HepG2 (cell line): Measurements from ENCODE around the gene PDE3B. TPM values are rescaled to one million over a fixed set of nuclear protein-coding genes. Genes with fewer than 3 reads are reported as not detected.

Experiments
- ARID2 ChIP-seq: sonication (generic); formaldehyde crosslinking; IDR thresholded peaks from 2 replicates; pipeline ENCODE4 v1.8.1; 2022; ENCODE audit warnings: mild to moderate bottlenecking, missing genetic modification reagents, borderline replicate concordance
- CREB1 ChIP-seq, 2 experiments: fragments of 450-650 bp in 1 of 2; IDR thresholded peaks; 2 replicates each; pipeline ENCODE4 v1.6.1; 2016 to 2017; ENCODE audit warnings: control low read depth in 1 of 2, mild to moderate bottlenecking in 1 of 2, missing compliant biosample characterization in 1 of 2, missing genetic modification characterization in 1 of 2
- EHMT2 ChIP-seq: fragments of 200-600 bp; sonication (generic); IDR thresholded peaks from 2 replicates; pipeline ENCODE4 v1.7.0; 2017; ENCODE audit warnings: antibody characterized with exemption, low read depth, low read length, borderline replicate concordance
- IRF2 ChIP-seq: IDR thresholded peaks from 2 replicates; pipeline ENCODE4 v1.6.1; 2018; ENCODE audit warnings: missing genetic modification reagents, missing compliant biosample characterization
- KLF9 ChIP-seq: IDR thresholded peaks from 2 replicates; pipeline ENCODE4 v1.6.1; 2016; ENCODE audit warnings: low read depth
- MBD4 ChIP-seq: IDR thresholded peaks from 2 replicates; pipeline ENCODE4 v1.6.1; 2012; ENCODE audit warnings: low read length, inconsistent platforms, borderline replicate concordance
- ONECUT2 ChIP-seq: sonication (generic); formaldehyde crosslinking; IDR thresholded peaks from 2 replicates; pipeline ENCODE4 v1.4.0; 2020; ENCODE audit warnings: missing genetic modification reagents
- PHF5A ChIP-seq: IDR thresholded peaks from one replicate; pipeline ENCODE4 v1.6.1; 2018; ENCODE audit warnings: low read depth, missing genetic modification reagents; ENCODE audit not compliant: unreplicated experiment
- RBM39 ChIP-seq: fragments of 200-400 bp; formaldehyde crosslinking; IDR thresholded peaks from one replicate; pipeline ENCODE4 v1.6.1; 2018; ENCODE audit warnings: antibody characterized with exemption, mild to moderate bottlenecking, low read depth, low read length; ENCODE audit not compliant: poor library complexity, severe bottlenecking
- RXRB ChIP-seq: IDR thresholded peaks from 2 replicates; pipeline ENCODE4 v1.6.1; 2016; ENCODE audit warnings: borderline replicate concordance, missing genetic modification reagents, missing compliant biosample characterization
- TCF7L2 ChIP-seq: IDR thresholded peaks from 2 replicates; pipeline ENCODE4 v1.6.1; 2011; ENCODE audit warnings: mild to moderate bottlenecking, low read depth, low read length, moderate library complexity
- TFDP2 ChIP-seq: sonication (generic); formaldehyde crosslinking; IDR thresholded peaks from 2 replicates; pipeline ENCODE4 v1.4.0; 2020; ENCODE audit warnings: missing genetic modification reagents
- TRIM24 ChIP-seq: sonication (generic); formaldehyde crosslinking; IDR thresholded peaks from 2 replicates; pipeline ENCODE4 v1.8.0; 2022; ENCODE audit warnings: mild to moderate bottlenecking, missing genetic modification reagents
- TSC22D2 ChIP-seq: sonication (generic); formaldehyde crosslinking; IDR thresholded peaks from 2 replicates; pipeline ENCODE4 v1.5.1; 2020; ENCODE audit warnings: missing genetic modification reagents, mild to moderate bottlenecking, borderline replicate concordance
- USF2 ChIP-seq, 2 experiments: sonication (generic) in 1 of 2; formaldehyde crosslinking in 1 of 2; IDR thresholded peaks; 2 replicates each; pipeline versions ENCODE4 v1.5.1 to v1.6.1; 2011 to 2020; ENCODE audit warnings: borderline replicate concordance in 1 of 2, low read depth in 1 of 2, low read length in 1 of 2, mild to moderate bottlenecking in 1 of 2, missing genetic modification reagents in 1 of 2, moderate library complexity in 1 of 2
- ZFP36L2 ChIP-seq: sonication (generic); formaldehyde crosslinking; IDR thresholded peaks from 2 replicates; pipeline ENCODE4 v1.4.0; 2020; ENCODE audit warnings: missing genetic modification reagents
- ZNF292 ChIP-seq: sonication (generic); formaldehyde crosslinking; IDR thresholded peaks from 2 replicates; pipeline ENCODE4 v1.8.1; 2022; ENCODE audit warnings: mild to moderate bottlenecking, low read depth, missing genetic modification reagents, borderline replicate concordance
- ZNF30 ChIP-seq: sonication (generic); formaldehyde crosslinking; IDR thresholded peaks from 2 replicates; pipeline ENCODE4 v1.5.0; 2020; ENCODE audit warnings: mild to moderate bottlenecking, missing genetic modification reagents
- ZNF354B ChIP-seq: sonication (generic); formaldehyde crosslinking; IDR thresholded peaks from 2 replicates; pipeline ENCODE4 v1.8.0; 2022; ENCODE audit warnings: mild to moderate bottlenecking, missing genetic modification reagents
- ZNF431 ChIP-seq: sonication (generic); formaldehyde crosslinking; IDR thresholded peaks from 2 replicates; pipeline ENCODE4 v1.9.0; 2022; ENCODE audit warnings: missing genetic modification reagents, low read depth, mild to moderate bottlenecking, borderline replicate concordance
- ZNF496 ChIP-seq: sonication (generic); formaldehyde crosslinking; IDR thresholded peaks from 2 replicates; pipeline ENCODE4 v1.8.1; 2023; ENCODE audit warnings: mild to moderate bottlenecking, moderate library complexity, missing genetic modification reagents; ENCODE audit not compliant: insufficient replicate concordance
- ZNF576 ChIP-seq: sonication (generic); formaldehyde crosslinking; IDR thresholded peaks from 2 replicates; pipeline ENCODE4 v1.4.0; 2020; ENCODE audit warnings: mild to moderate bottlenecking, missing genetic modification reagents
- ZNF577 ChIP-seq: sonication (generic); formaldehyde crosslinking; IDR thresholded peaks from 2 replicates; pipeline ENCODE4 v1.4.0; 2020; ENCODE audit warnings: mild to moderate bottlenecking, low read depth, missing genetic modification reagents, borderline replicate concordance
- ZNF703 ChIP-seq: sonication (generic); formaldehyde crosslinking; IDR thresholded peaks from 2 replicates; pipeline ENCODE4 v1.5.1; 2020; ENCODE audit warnings: missing genetic modification reagents, mild to moderate bottlenecking, moderate library complexity, borderline replicate concordance
- ZNF768 ChIP-seq: sonication (generic); formaldehyde crosslinking; IDR thresholded peaks from 2 replicates; pipeline ENCODE4 v1.4.0; 2020; ENCODE audit warnings: missing genetic modification reagents
- ZNF788 ChIP-seq: sonication (generic); formaldehyde crosslinking; IDR thresholded peaks from 2 replicates; pipeline ENCODE4 v1.5.0; 2020; ENCODE audit warnings: mild to moderate bottlenecking, missing genetic modification reagents, borderline replicate concordance
- polyA plus RNA-seq, 8 experiments: library from polyadenylated mRNA; depleted of rRNA in 3 of 8; stranded (reverse) in 7 of 8; unstranded in 1 of 8; fragments of >200 nt; fragmentation: Illumina TruSeq in 4 of 8; extraction: Trizol in 4 of 8; gene quantifications; 2 replicates each; pipeline versions ENCODE4 v1.2.1 to v1.2.3, GENCODE V29; 2011 to 2016; ENCODE audit warnings: low read depth in 4 of 8, missing spikeins in 1 of 8, mixed read lengths in 1 of 8; ENCODE audit not compliant: insufficient read depth in 1 of 8
- total RNA-seq, 5 experiments: library from RNA; depleted of rRNA; stranded (reverse); fragments of >200 nt; fragmentation: Illumina TruSeq; extraction: Trizol; gene quantifications; 2 replicates each; pipeline ENCODE4 v1.2.3, GENCODE V29; 2016; ENCODE audit warnings: low read depth in 1 of 5

The PDE3B gene
- total and polyA plus RNA-seq, 2 of the 13 experiments (the other 11 are each of a cell fraction or from before 2014, with no cell fraction given) = 14.1 to 26.5 TPM

- peak; percentile 67 for TF ChIP-seq RXRB
- no peak for TF ChIP-seq ZFP36L2 (CRISPR knock-in tag)
- no peak for TF ChIP-seq TCF7L2
- TF ChIP-seq ZNF354B (CRISPR knock-in tag) = no peak
- no peak; the same call in 1 of the 2 replicates for TF ChIP-seq IRF2 (CRISPR knock-in tag)
- no peak for TF ChIP-seq TFDP2 (CRISPR knock-in tag)
- no peak for TF ChIP-seq TSC22D2 (CRISPR knock-in tag)
- TF ChIP-seq ZNF431 = peak; percentile 53; the same call in 1 of the 2 replicates
- no peak for TF ChIP-seq ZNF30 (CRISPR knock-in tag)
- TF ChIP-seq ZNF496 (CRISPR knock-in tag) = no peak
- no peak for TF ChIP-seq ZNF576 (CRISPR knock-in tag)
- TF ChIP-seq RBM39 = no peak
- peak; percentile 56; the same call in 1 of the 2 replicates for TF ChIP-seq ZNF292
- 0 out of 2 replicates have a peak, but pooled peaks have one; percentile 51 for TF ChIP-seq EHMT2
- TF ChIP-seq ZNF577 (CRISPR knock-in tag) = no peak
- TF ChIP-seq MBD4 = peak; percentile 39; the same call in 1 of the 2 replicates
- no peak for TF ChIP-seq PHF5A (CRISPR knock-in tag)
- no peak for TF ChIP-seq KLF9 (CRISPR knock-in tag)
- TF ChIP-seq ZNF768 (CRISPR knock-in tag) = no peak
- TF ChIP-seq ARID2 = no peak
- no peak for TF ChIP-seq ONECUT2 (CRISPR knock-in tag)
- no peak for TF ChIP-seq USF2 (IDR thresholded peaks at IDR 0.05; ENCODE audit: low read depth, low read length)
- no peak for TF ChIP-seq USF2 (CRISPR knock-in tag; IDR thresholded peaks at IDR 0.05; ENCODE audit: borderline replicate concordance)
- TF ChIP-seq TRIM24 (CRISPR knock-in tag) = no peak
- no peak for TF ChIP-seq ZNF703 (CRISPR knock-in tag)
- no peak for TF ChIP-seq CREB1 (IDR thresholded peaks at IDR 0.05)
- peak; percentile 32 for TF ChIP-seq CREB1 (CRISPR knock-in tag; IDR thresholded peaks at IDR 0.05)
- TF ChIP-seq ZNF788 (CRISPR knock-in tag) = no peak
Measured at GRCh38 chr11:14619603-14620531, 23.7 kb upstream of the PDE3B start (continued).
